Tibial nerve (tissue), 4 donors: ENCODE measurements around the gene RANBP3. TPM values are rescaled to one million over a fixed set of nuclear protein-coding genes. Genes with fewer than 3 reads are reported as not detected.
"Not testable (repeated sequence)": the region's sequence is repeated elsewhere in the genome, so short reads cannot be mapped to it uniquely, and the experiment has no call there.

Experiments
- DNase-seq, 2 donors: peaks; one replicate each; pipeline ENCODE4 v3.0.0-alpha.2; 2019; ENCODE audit warnings: low spot score in 2 of 2
- H3K27ac ChIP-seq, 4 donors: fragments of 200-600 bp; sonication (generic) in 3 of 4; one replicate each; pipeline ENCODE4 v1.5.1; 2017 to 2019; ENCODE audit warnings: mild to moderate bottlenecking in 1 of 4
- H3K27me3 ChIP-seq, 2 donors: fragments of 200-600 bp; sonication (generic) in 1 of 2; one replicate each; pipeline versions ENCODE4 v1.5.1 to v1.6.0; 2017 to 2019
- H3K36me3 ChIP-seq, 3 donors: fragments of 200-600 bp; sonication (generic); one replicate each; pipeline ENCODE4 v1.5.1; 2018 to 2019
- H3K4me1 ChIP-seq, 4 donors: fragments of 200-600 bp; sonication (generic) in 3 of 4; one replicate each; pipeline ENCODE4 v1.5.1; 2017 to 2019
- H3K4me3 ChIP-seq, 4 donors: fragments of 200-600 bp; sonication (generic) in 3 of 4; one replicate each; pipeline ENCODE4 v1.5.1; 2017 to 2019; ENCODE audit warnings: mild to moderate bottlenecking in 1 of 4, moderate library complexity in 1 of 4
- H3K9me3 ChIP-seq, 4 donors: fragments of 200-600 bp; sonication (generic) in 3 of 4; one replicate each; pipeline ENCODE4 v1.5.1; 2017 to 2019
- EP300 ChIP-seq, 2 donors: sonication (generic); formaldehyde crosslinking; IDR thresholded peaks; one replicate each; pipeline ENCODE4 v1.6.1; 2017; ENCODE audit warnings: antibody characterized with exemption in 2 of 2, mild to moderate bottlenecking in 1 of 2
- POLR2A ChIP-seq, 2 donors: fragments of 450-650 bp; IDR thresholded peaks; one replicate each; pipeline ENCODE4 v1.6.1; 2017; ENCODE audit warnings: antibody characterized with exemption in 2 of 2, mild to moderate bottlenecking in 2 of 2, moderate library complexity in 2 of 2
- WGBS, 2 donors: methylation state at CpG; one replicate each; pipeline ENCODE4 v1.1.5; 2018; 5-methylcytosine and 5-hydroxymethylcytosine counted together
- total RNA-seq, 4 donors: library from RNA; depleted of rRNA; stranded (reverse); fragments of >200 nt; gene quantifications; one replicate each; pipeline ENCODE4 v1.1.0, GENCODE V29; 2016
- TF ChIP-seq, protein P1 (sequence below), 5 experiments: fragments of 200-600 bp in 3 of 5; fragments of 450-650 bp in 2 of 5; sonication (generic) in 3 of 5; IDR thresholded peaks; one replicate each; pipeline ENCODE4 v1.5.1; 2016 to 2019; ENCODE audit warnings: antibody characterized with exemption in 5 of 5, mild to moderate bottlenecking in 3 of 5, moderate library complexity in 2 of 5

Gene RANBP3
- total RNA-seq, 4 donors from 2014 or later: 75.4 to 129 (median 95.6) TPM

DNA sequence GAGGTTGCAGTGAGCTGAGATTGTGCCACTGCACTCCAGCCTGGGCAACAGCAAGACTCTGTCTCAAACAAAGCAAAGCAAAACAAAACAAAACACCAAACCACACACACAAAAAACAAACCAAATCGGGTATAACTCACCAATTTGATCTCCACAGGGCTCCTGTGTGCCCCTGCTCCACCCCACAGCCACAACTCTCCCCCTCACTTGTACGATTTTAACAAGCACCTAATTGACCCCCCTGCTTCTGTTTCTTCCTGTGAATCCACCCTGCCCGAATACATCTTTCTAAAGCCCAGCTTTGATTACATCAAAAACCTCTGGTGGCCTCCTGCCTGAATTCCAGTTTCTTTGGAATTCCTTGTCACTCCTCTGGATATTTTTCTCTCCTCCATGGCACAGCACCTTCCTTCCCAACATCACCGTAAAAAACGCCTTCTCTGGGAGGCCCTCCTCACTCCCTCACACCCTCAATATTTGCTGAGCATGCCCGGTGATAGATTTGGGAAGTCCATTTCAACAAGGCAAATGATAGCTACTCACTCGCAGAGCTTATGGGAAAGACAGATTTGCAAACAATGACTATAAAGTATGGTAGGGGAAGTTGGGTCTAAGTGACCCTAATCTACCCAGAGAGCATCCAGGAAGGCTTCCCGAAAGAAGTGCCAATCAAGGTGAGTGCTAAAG, 11.6 kb upstream of the RANBP3 start:
- 67 to 71% methylated on average over 8 of the region's 8 CpGs for WGBS, 2 donors
- peaks cover 0 to 18% (median 0%) of the 10 kb centered on the region in 4 donors for H3K4me1 ChIP-seq
- TF ChIP-seq POLR2A (IDR thresholded peaks at IDR 0.05) (no peak), EP300 (IDR thresholded peaks at IDR 0.05) (no peak)
- TF ChIP-seq, protein P1, sequence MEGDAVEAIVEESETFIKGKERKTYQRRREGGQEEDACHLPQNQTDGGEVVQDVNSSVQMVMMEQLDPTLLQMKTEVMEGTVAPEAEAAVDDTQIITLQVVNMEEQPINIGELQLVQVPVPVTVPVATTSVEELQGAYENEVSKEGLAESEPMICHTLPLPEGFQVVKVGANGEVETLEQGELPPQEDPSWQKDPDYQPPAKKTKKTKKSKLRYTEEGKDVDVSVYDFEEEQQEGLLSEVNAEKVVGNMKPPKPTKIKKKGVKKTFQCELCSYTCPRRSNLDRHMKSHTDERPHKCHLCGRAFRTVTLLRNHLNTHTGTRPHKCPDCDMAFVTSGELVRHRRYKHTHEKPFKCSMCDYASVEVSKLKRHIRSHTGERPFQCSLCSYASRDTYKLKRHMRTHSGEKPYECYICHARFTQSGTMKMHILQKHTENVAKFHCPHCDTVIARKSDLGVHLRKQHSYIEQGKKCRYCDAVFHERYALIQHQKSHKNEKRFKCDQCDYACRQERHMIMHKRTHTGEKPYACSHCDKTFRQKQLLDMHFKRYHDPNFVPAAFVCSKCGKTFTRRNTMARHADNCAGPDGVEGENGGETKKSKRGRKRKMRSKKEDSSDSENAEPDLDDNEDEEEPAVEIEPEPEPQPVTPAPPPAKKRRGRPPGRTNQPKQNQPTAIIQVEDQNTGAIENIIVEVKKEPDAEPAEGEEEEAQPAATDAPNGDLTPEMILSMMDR (IDR thresholded peaks at IDR 0.05): no peak
- H3K27ac ChIP-seq: no peak overlapping the region
- no peaks in the 10 kb centered on the region for H3K27me3 ChIP-seq
- no peaks in the 10 kb centered on the region for H3K9me3 ChIP-seq
- DNase-seq: no peak
- peaks cover 0 to 17% (median 0%) of the 10 kb centered on the region in 3 donors for H3K36me3 ChIP-seq
- H3K4me3 ChIP-seq: no peak overlapping the region

DNA sequence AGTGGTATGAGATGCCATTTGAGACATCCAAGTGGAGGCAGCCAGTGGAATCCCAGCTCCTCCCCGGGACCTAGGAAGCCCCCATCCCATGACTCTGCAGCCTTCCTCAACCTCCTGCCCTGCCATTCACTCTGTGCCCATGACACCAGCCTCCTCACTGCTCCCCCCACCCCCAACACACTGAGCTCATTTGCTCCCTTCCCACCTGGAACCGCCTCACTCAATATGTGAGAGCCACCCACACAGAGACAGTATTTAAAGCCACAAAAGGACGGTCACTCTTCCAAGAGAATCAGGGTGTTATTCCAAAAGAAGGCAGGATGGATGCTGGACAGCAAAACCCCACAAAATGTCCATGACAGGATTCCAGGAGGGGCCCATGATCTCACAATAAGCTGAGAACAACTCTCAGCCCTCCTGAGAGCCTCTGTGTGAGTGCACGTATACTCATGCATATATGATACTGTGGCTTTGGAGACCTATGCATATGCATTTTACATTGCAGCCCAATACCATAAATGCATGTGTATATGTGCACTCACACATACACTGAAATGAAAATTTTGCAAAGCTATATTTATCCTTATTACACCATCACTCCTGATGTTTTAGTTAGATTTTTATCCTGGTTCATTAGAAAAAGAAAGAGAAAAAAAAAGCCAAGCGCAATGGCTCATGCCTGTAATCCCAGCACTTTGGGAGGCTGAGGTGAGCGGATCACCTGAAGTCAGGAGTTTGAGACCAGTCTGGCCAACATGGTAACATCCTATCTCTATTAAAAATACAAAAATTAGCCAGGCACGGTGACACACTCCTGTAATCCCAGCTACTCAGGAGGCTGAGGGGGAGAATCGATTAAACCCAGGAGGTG, 10.8 kb upstream of the RANBP3 start:
- no peak overlapping the region for H3K4me3 ChIP-seq
- no peaks in the 10 kb centered on the region for H3K9me3 ChIP-seq
- H3K27me3 ChIP-seq: no peaks in the 10 kb centered on the region
- TF ChIP-seq POLR2A (IDR thresholded peaks at IDR 0.05) (no peak), EP300 (IDR thresholded peaks at IDR 0.05) (no peak)
- TF ChIP-seq, protein P1 (IDR thresholded peaks at IDR 0.05): no peak
- H3K27ac ChIP-seq: no peak overlapping the region
- DNase-seq: no peak
- peaks cover 0 to 14% (median 0%) of the 10 kb centered on the region in 3 donors for H3K36me3 ChIP-seq
- 72 to 77% methylated on average over 8 of the region's 8 CpGs for WGBS, 2 donors
- H3K4me1 ChIP-seq: peaks cover 0 to 10% (median 0%) of the 10 kb centered on the region in 4 donors

- TF ChIP-seq, protein P1 (IDR thresholded peaks at IDR 0.05): peak; percentile 88 to 94 (median 92)
- TF ChIP-seq EP300 (IDR thresholded peaks at IDR 0.05) (peak in 1 of 2 donors; percentile 11), POLR2A (IDR thresholded peaks at IDR 0.05) (no peak)
- Histone ChIP-seq H3K4me1 (peaks cover 0 to 10% (median 0%) of the 10 kb centered on the region in 4 donors), H3K9me3 (no peaks in the 10 kb centered on the region), H3K27me3 (no peaks in the 10 kb centered on the region), H3K36me3 (peaks cover 0 to 7% (median 0%) of the 10 kb centered on the region in 3 donors), H3K27ac (peak overlapping the region in 1 of 4 donors; percentile 50), H3K4me3 (peak overlapping the region in 3 of 4 donors; percentile 36 to 46 (median 39))
- DNase-seq: peak; percentile 52 to 79
- WGBS, 2 donors: 26 to 27% methylated on average over 17 of the region's 17 CpGs
These were observed 9.3 kb upstream of the RANBP3 start for GRCh38 chr19:5987077-5987818.

GRCh38 chr19:5985837-5986236, 7.9 kb upstream of the RANBP3 start:
- peaks cover 0 to 10% (median 0%) of the 10 kb centered on the region in 4 donors for H3K4me1 ChIP-seq
- H3K27me3 ChIP-seq, H3K36me3 ChIP-seq, H3K4me3 ChIP-seq, H3K27ac ChIP-seq, DNase-seq, H3K9me3 ChIP-seq: not testable (repeated sequence)
- 80 to 86% methylated on average over 5 of the region's 5 CpGs for WGBS, 2 donors

DNA sequence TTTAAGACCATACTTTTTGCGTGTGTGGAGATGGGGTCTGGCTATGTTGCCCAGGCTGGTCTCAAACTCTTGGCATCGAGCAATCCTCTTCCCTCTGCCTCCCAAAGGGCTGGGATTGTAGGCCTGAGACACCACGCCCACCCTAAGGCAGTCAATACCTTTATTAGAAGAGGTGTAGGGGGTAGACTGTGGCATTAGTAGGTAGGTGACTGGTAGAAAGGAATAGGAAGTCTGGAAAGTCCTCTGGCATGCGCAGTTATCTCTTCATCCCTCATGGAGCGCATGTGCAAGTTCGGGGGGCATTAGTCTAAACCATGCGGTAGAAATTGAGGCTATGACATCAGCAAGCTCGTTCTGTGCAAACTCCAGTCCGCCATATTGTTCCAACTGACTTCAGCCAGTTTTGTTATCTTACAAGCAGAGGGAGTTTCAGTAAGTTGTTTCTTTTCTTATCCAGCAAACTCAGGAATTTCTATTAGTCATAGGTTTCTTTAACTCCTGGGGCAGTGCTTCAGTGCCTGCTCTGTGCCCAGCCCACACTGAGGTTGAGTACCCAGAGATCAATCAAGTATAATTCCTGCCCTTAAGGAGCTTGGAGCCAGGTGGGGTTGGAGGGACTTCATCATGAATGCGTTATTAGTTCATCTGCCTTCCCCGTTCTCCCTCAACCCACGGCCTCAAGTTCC, 7.3 kb upstream of the RANBP3 start:
- no peak overlapping the region for H3K4me3 ChIP-seq
- H3K4me1 ChIP-seq: peaks cover 0 to 10% (median 0%) of the 10 kb centered on the region in 4 donors
- no peaks in the 10 kb centered on the region for H3K27me3 ChIP-seq
- no peak for DNase-seq
- TF ChIP-seq POLR2A (IDR thresholded peaks at IDR 0.05): no peak
- TF ChIP-seq, protein P1 (IDR thresholded peaks at IDR 0.05): no peak
- no peaks in the 10 kb centered on the region for H3K9me3 ChIP-seq
- H3K27ac ChIP-seq: no peak overlapping the region
- H3K36me3 ChIP-seq: peaks cover 0 to 3% (median 0%) of the 10 kb centered on the region in 3 donors
- 86 to 88% methylated on average over 12 of the region's 12 CpGs for WGBS, 2 donors
